Mesendoderm (in vitro differentiated cells): ENCODE measurements around the gene TWIST1.
A peak's percentile ranks its signal among the peaks of the same experiment; 100 is the strongest.

ENCODE experiments used
- DNase-seq: peaks from one replicate; pipeline ENCODE4 v3.0.0; 2013
- H2AK5ac ChIP-seq: 2 replicates; pipeline ENCODE4 v1.6.1; 2013; ENCODE audit warnings: low read length, inconsistent platforms
- H2BK120ac ChIP-seq: 2 replicates; pipeline ENCODE4 v1.6.1; 2013; ENCODE audit warnings: low read depth, mild to moderate bottlenecking, low read length, moderate library complexity, mixed read lengths
- H2BK15ac ChIP-seq: replicated peaks from 2 replicates; pipeline ENCODE4 v1.6.1; 2013; ENCODE audit warnings: low read depth, mild to moderate bottlenecking, moderate library complexity
- H2BK5ac ChIP-seq: 2 replicates; pipeline ENCODE4 v1.6.1; 2013; ENCODE audit warnings: low read length, inconsistent platforms
- H3K18ac ChIP-seq: 2 replicates; pipeline ENCODE4 v1.6.1; 2013; ENCODE audit warnings: mild to moderate bottlenecking, low read length, mixed read lengths
- H3K23ac ChIP-seq: one replicate; pipeline ENCODE4 v1.6.1; 2013; ENCODE audit warnings: low read length
- H3K27ac ChIP-seq: 2 replicates; pipeline ENCODE4 v1.5.1; 2013; ENCODE audit warnings: low read depth, mild to moderate bottlenecking, inconsistent platforms, low read length, moderate library complexity
- H3K27me3 ChIP-seq: 2 replicates; pipeline ENCODE4 v1.6.1; 2013; ENCODE audit warnings: low read length, control low read depth, mild to moderate bottlenecking, inconsistent platforms; ENCODE audit not compliant: insufficient read depth, poor library complexity
- H3K36me3 ChIP-seq: 2 replicates; pipeline ENCODE4 v1.6.1; 2013; ENCODE audit warnings: low read length, inconsistent platforms; ENCODE audit not compliant: control insufficient read depth, insufficient read depth
- H3K4ac ChIP-seq: one replicate; pipeline ENCODE4 v1.6.1; 2013; ENCODE audit warnings: low read depth, mild to moderate bottlenecking, low read length, moderate library complexity
- H3K4me1 ChIP-seq: 2 replicates; pipeline ENCODE4 v1.6.1; 2013; ENCODE audit warnings: low read depth, low read length, inconsistent platforms; ENCODE audit not compliant: control insufficient read depth
- H3K4me2 ChIP-seq: 2 replicates; pipeline ENCODE4 v1.6.1; 2013; ENCODE audit warnings: low read length
- H3K4me3 ChIP-seq: 2 replicates; pipeline ENCODE4 v1.5.1; 2013; ENCODE audit warnings: mild to moderate bottlenecking, low read length
- H3K56ac ChIP-seq: one replicate; pipeline ENCODE4 v1.6.1; 2013; ENCODE audit warnings: low read length
- H3K79me1 ChIP-seq: 2 replicates; pipeline ENCODE4 v1.6.1; 2013; ENCODE audit warnings: low read length, inconsistent platforms
- H3K79me2 ChIP-seq: 2 replicates; pipeline ENCODE4 v1.6.1; 2013; ENCODE audit warnings: mild to moderate bottlenecking, low read length; ENCODE audit not compliant: control insufficient read depth, insufficient read depth
- H3K9ac ChIP-seq: 2 replicates; pipeline ENCODE4 v1.6.1; 2013; ENCODE audit warnings: low read length, inconsistent platforms
- H4K5ac ChIP-seq: one replicate; pipeline ENCODE4 v1.6.1; 2013; ENCODE audit warnings: low read length
- H4K8ac ChIP-seq: one replicate; pipeline ENCODE4 v1.6.1; 2013; ENCODE audit warnings: low read depth, mild to moderate bottlenecking, control low read depth, low read length, moderate library complexity
- WGBS: extraction: QIAGEN DNeasy Blood & Tissue Kit; methylation state at CpG from one replicate; pipeline ENCODE4 v1.1.7; 2013; ENCODE audit warnings: low lambda C conversion rate, missing lambda C conversion rate; ENCODE audit not compliant: insufficient coverage; ENCODE audit errors: extremely low coverage; 5-methylcytosine and 5-hydroxymethylcytosine counted together

Gene TWIST1

GRCh38 chr7:19107081-19107355 is 10.4 kb downstream of the TWIST1 start:
- Histone ChIP-seq H3K18ac (peak overlapping the region; percentile 72), H3K79me2 (no peaks in the 10 kb centered on the region), H3K56ac (no peak overlapping the region), H3K4ac (no peak overlapping the region), H4K8ac (no peak overlapping the region), H3K27ac (peak overlapping the region; percentile 27), H3K4me2 (peak overlapping the region; percentile 76), H3K36me3 (no peaks in the 10 kb centered on the region), H3K79me1 (no peaks in the 10 kb centered on the region), H3K4me3 (no peak overlapping the region), H2BK120ac (no peak overlapping the region), H2AK5ac (no peak overlapping the region), H3K23ac (no peak overlapping the region), H3K4me1 (peaks cover 1% of the 10 kb centered on the region), H2BK15ac (no peak overlapping the region), H3K9ac (no peak overlapping the region), H4K5ac (no peak overlapping the region), H3K27me3 (peaks cover 35% of the 10 kb centered on the region), H2BK5ac (no peak overlapping the region)
- no peak for DNase-seq
- no CpG with 5 or more reads among the region's 6 CpGs for WGBS

- no peaks in the 10 kb centered on the region for H3K36me3 ChIP-seq
- no CpG with 5 or more reads among the region's 49 CpGs for WGBS
- no peak overlapping the region for H4K5ac ChIP-seq
- H3K9ac ChIP-seq: peak overlapping the region; percentile 30
- peak; percentile 73 for DNase-seq
- no peak overlapping the region for H3K27ac ChIP-seq
- H3K79me2 ChIP-seq: no peaks in the 10 kb centered on the region
- no peak overlapping the region for H3K4me3 ChIP-seq
- H3K4me1 ChIP-seq: peaks cover 1% of the 10 kb centered on the region
- peak overlapping the region; percentile 76 for H3K4me2 ChIP-seq
- H4K8ac ChIP-seq: no peak overlapping the region
- H3K27me3 ChIP-seq: peaks cover 30% of the 10 kb centered on the region
- H2BK15ac ChIP-seq: no peak overlapping the region
- H3K79me1 ChIP-seq: no peaks in the 10 kb centered on the region
- H3K18ac ChIP-seq: peak overlapping the region; percentile 41
- no peak overlapping the region for H3K4ac ChIP-seq
- peak overlapping the region; percentile 57 for H3K56ac ChIP-seq
- H3K23ac ChIP-seq: no peak overlapping the region
- no peak overlapping the region for H2BK120ac ChIP-seq
- no peak overlapping the region for H2BK5ac ChIP-seq
- H2AK5ac ChIP-seq: no peak overlapping the region
Measured at GRCh38 chr7:19106241-19107080, 11.0 kb downstream of the TWIST1 start.

- Histone ChIP-seq H4K8ac (no peak overlapping the region), H2BK5ac (no peak overlapping the region), H3K79me1 (no peaks in the 10 kb centered on the region), H3K56ac (no peak overlapping the region), H3K27ac (no peak overlapping the region), H3K9ac (no peak overlapping the region), H3K79me2 (no peaks in the 10 kb centered on the region), H3K4me1 (peaks cover 1% of the 10 kb centered on the region), H3K4ac (no peak overlapping the region), H3K36me3 (no peaks in the 10 kb centered on the region), H3K27me3 (peaks cover 21% of the 10 kb centered on the region), H2AK5ac (no peak overlapping the region), H3K4me3 (no peak overlapping the region), H3K4me2 (no peak overlapping the region), H2BK15ac (no peak overlapping the region), H4K5ac (no peak overlapping the region), H2BK120ac (no peak overlapping the region), H3K18ac (no peak overlapping the region), H3K23ac (no peak overlapping the region)
- no CpG with 5 or more reads among the region's 4 CpGs for WGBS
- no peak for DNase-seq
Measured at GRCh38 chr7:19105546-19105945, 11.9 kb downstream of the TWIST1 start.

GRCh38 chr7:19104811-19105210 is 12.6 kb downstream of the TWIST1 start:
- Histone ChIP-seq H3K4me3 (no peak overlapping the region), H3K27me3 (peaks cover 17% of the 10 kb centered on the region)

GRCh38 chr7:19102884-19103283 is 14.6 kb downstream of the TWIST1 start:
- no peak overlapping the region for H2BK15ac ChIP-seq
- H4K5ac ChIP-seq: no peak overlapping the region
- no peaks in the 10 kb centered on the region for H3K79me1 ChIP-seq
- H3K27me3 ChIP-seq: peaks cover 9% of the 10 kb centered on the region
- no peak overlapping the region for H3K56ac ChIP-seq
- H2BK120ac ChIP-seq: no peak overlapping the region
- H3K27ac ChIP-seq: no peak overlapping the region
- no peaks in the 10 kb centered on the region for H3K36me3 ChIP-seq
- DNase-seq: no peak
- H3K4ac ChIP-seq: no peak overlapping the region
- no peak overlapping the region for H4K8ac ChIP-seq
- no peak overlapping the region for H2BK5ac ChIP-seq
- H2AK5ac ChIP-seq: no peak overlapping the region
- no peak overlapping the region for H3K4me3 ChIP-seq
- H3K4me1 ChIP-seq: no peaks in the 10 kb centered on the region
- no peak overlapping the region for H3K23ac ChIP-seq
- no peak overlapping the region for H3K9ac ChIP-seq
- no peak overlapping the region for H3K18ac ChIP-seq
- no peak overlapping the region for H3K4me2 ChIP-seq
- WGBS: no CpG with 5 or more reads among the region's 4 CpGs
- H3K79me2 ChIP-seq: no peaks in the 10 kb centered on the region

More at GRCh38 chr7:19104811-19105210, 12.6 kb downstream of the TWIST1 start:
- Histone ChIP-seq H3K36me3 (no peaks in the 10 kb centered on the region), H3K79me1 (no peaks in the 10 kb centered on the region), H4K5ac (no peak overlapping the region), H2BK15ac (no peak overlapping the region), H3K4me2 (no peak overlapping the region), H3K4ac (no peak overlapping the region), H2AK5ac (no peak overlapping the region), H4K8ac (no peak overlapping the region), H3K4me1 (peaks cover 1% of the 10 kb centered on the region), H2BK5ac (no peak overlapping the region), H3K27ac (no peak overlapping the region), H3K9ac (no peak overlapping the region), H3K79me2 (no peaks in the 10 kb centered on the region), H3K23ac (no peak overlapping the region), H3K56ac (no peak overlapping the region), H2BK120ac (no peak overlapping the region), H3K18ac (no peak overlapping the region)
- DNase-seq: no peak
- no CpG with 5 or more reads among the region's 4 CpGs for WGBS

- Histone ChIP-seq H2BK5ac (no peak overlapping the region), H2AK5ac (no peak overlapping the region), H3K4me1 (no peaks in the 10 kb centered on the region), H3K36me3 (no peaks in the 10 kb centered on the region), H3K9ac (no peak overlapping the region), H3K4ac (no peak overlapping the region), H2BK120ac (no peak overlapping the region), H2BK15ac (no peak overlapping the region), H3K27ac (no peak overlapping the region), H3K79me2 (no peaks in the 10 kb centered on the region), H3K4me2 (no peak overlapping the region), H4K8ac (no peak overlapping the region), H3K23ac (no peak overlapping the region), H3K27me3 (peaks cover 9% of the 10 kb centered on the region), H3K18ac (no peak overlapping the region), H4K5ac (no peak overlapping the region), H3K56ac (no peak overlapping the region), H3K4me3 (no peak overlapping the region), H3K79me1 (no peaks in the 10 kb centered on the region)
- no CpG with 5 or more reads among the region's 2 CpGs for WGBS
- DNase-seq: no peak
Measured at GRCh38 chr7:19101909-19102308, 15.5 kb downstream of the TWIST1 start.
